Gastroesophageal sphincter (tissue), 3 donors: ENCODE measurements around the gene STARD4.

ENCODE experiments used
- CTCF ChIP-seq, 4 experiments: fragments of 200-600 bp in 2 of 4; fragments of 450-650 bp in 2 of 4; sonication (generic) in 1 of 4; IDR thresholded peaks; one replicate each; pipeline ENCODE4 v1.5.1; 2017 to 2019; ENCODE audit warnings: antibody characterized with exemption in 4 of 4, mild to moderate bottlenecking in 2 of 4, moderate library complexity in 2 of 4
- EP300 ChIP-seq: sonication (generic); formaldehyde crosslinking; IDR thresholded peaks from one replicate; pipeline ENCODE4 v1.6.1; 2017; ENCODE audit warnings: antibody characterized with exemption, mild to moderate bottlenecking
- POLR2A ChIP-seq, 2 donors: fragments of 450-650 bp; IDR thresholded peaks; one replicate each; pipeline ENCODE4 v1.6.1; 2017; ENCODE audit warnings: antibody characterized with exemption in 2 of 2, mild to moderate bottlenecking in 2 of 2, moderate library complexity in 1 of 2
- POLR2AphosphoS5 ChIP-seq: sonication (generic); formaldehyde crosslinking; IDR thresholded peaks from one replicate; pipeline ENCODE4 v1.6.1; 2017; ENCODE audit warnings: antibody characterized with exemption

DNA sequence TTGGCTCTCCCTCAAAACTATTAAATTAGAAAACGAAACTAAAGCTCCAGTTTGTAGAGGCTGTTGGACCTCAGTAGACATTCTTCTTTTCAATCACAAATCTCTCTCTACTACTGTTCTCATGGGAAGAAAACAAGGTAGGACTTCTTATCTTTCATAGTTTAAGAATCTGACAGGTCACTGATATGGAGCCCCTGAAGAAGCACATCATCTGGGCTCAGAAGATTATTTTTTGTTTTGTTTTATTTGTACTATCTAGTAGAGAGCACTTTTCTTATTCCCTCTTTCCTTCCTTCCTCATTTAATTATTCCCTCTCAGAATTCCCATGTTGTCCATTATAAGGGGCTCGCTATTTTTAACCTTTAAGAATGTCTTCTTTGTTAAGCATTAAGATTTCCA, 26.3 kb downstream of the STARD4 start:
- TF ChIP-seq CTCF (IDR thresholded peaks at IDR 0.05) (no peak), EP300 (no peak), POLR2A (IDR thresholded peaks at IDR 0.05) (no peak), POLR2AphosphoS5 (no peak)
